Panc1 (cell line): ENCODE measurements around the gene CST9L.

Experiments used
- POLR2AphosphoS5 ChIP-seq: IDR thresholded peaks from 2 replicates; pipeline ENCODE4 v1.6.1; 2012; ENCODE audit warnings: mild to moderate bottlenecking, low read depth, low read length, moderate library complexity
- SIN3A ChIP-seq: IDR thresholded peaks from 2 replicates; pipeline ENCODE4 v1.6.1; 2012; ENCODE audit warnings: low read depth, mild to moderate bottlenecking, low read length, moderate library complexity, borderline replicate concordance; ENCODE audit not compliant: insufficient read depth
- TCF7L2 ChIP-seq: IDR thresholded peaks from 2 replicates; pipeline ENCODE4 v1.6.1; 2011; ENCODE audit warnings: mild to moderate bottlenecking, low read depth, low read length, inconsistent platforms
- TF ChIP-seq, protein P1 (sequence below): fragments of 450-650 bp; IDR thresholded peaks from 2 replicates; pipeline ENCODE4 v1.5.1; 2017; ENCODE audit warnings: mild to moderate bottlenecking

DNA sequence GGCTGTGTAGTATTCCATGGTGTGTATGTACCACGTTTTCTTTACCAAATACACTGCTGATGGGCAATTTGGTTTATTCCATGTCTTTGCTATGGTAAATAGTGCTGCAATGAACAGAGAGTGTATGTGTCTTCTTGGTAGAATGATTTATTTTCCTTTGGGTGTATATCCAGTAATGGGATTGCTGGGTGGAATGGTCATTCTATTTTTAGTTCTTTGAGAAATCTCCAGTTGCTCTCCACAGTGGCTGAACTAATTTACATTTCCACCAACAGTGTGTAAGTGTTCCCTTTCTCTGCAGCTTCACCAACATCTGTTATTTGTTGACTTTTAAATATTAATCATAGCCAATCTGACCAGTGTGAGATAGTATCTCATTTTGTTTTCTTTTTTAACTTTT, 13.9 kb downstream of the CST9L start:
- TF ChIP-seq, protein P1, sequence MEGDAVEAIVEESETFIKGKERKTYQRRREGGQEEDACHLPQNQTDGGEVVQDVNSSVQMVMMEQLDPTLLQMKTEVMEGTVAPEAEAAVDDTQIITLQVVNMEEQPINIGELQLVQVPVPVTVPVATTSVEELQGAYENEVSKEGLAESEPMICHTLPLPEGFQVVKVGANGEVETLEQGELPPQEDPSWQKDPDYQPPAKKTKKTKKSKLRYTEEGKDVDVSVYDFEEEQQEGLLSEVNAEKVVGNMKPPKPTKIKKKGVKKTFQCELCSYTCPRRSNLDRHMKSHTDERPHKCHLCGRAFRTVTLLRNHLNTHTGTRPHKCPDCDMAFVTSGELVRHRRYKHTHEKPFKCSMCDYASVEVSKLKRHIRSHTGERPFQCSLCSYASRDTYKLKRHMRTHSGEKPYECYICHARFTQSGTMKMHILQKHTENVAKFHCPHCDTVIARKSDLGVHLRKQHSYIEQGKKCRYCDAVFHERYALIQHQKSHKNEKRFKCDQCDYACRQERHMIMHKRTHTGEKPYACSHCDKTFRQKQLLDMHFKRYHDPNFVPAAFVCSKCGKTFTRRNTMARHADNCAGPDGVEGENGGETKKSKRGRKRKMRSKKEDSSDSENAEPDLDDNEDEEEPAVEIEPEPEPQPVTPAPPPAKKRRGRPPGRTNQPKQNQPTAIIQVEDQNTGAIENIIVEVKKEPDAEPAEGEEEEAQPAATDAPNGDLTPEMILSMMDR: no peak
- no peak for TF ChIP-seq SIN3A
- TF ChIP-seq POLR2AphosphoS5: no peak
- no peak for TF ChIP-seq TCF7L2
